ENCODE data around the gene ASPHD2. TPM values are rescaled to one million over a fixed set of nuclear protein-coding genes. Genes with fewer than 3 reads are reported as not detected.
A peak's percentile ranks its signal among the peaks of the same experiment; 100 is the strongest.

The ASPHD2 gene
- total and polyA plus RNA-seq, 2 of the 13 experiments (the other 11 are each of a cell fraction or from before 2014, with no cell fraction given) = 0.04 TPM

DNA sequence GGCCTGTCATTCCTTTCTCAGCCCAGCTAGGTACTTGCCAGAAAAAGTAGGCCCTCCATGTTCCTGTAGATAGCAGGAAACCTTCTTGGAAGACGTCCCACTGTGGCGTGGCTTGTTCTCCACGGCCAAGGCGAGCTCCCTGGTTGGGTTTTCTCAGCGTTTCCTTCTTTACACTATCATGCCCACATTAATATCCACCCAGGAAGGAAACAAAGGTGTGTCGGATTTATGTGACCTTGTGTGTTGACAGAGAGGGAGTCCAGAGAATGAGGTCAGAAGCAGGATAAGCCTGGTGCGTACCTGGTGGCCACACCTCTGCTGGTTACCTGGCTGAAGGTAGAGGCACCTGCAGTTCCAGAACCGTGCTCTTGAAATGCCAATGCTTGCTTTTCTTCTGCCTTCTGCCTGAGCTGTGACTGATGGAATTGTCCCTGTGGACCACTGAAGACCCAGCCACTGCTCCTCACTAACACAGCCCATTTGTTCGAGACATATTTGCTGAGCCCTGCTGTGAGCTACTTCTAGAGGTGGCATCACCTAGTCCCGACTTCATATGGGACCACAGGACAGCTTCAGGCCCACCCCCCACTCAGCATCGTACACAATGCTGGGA lies 7.9 kb downstream of the ASPHD2 start (continued):
- TF ChIP-seq, protein P1, sequence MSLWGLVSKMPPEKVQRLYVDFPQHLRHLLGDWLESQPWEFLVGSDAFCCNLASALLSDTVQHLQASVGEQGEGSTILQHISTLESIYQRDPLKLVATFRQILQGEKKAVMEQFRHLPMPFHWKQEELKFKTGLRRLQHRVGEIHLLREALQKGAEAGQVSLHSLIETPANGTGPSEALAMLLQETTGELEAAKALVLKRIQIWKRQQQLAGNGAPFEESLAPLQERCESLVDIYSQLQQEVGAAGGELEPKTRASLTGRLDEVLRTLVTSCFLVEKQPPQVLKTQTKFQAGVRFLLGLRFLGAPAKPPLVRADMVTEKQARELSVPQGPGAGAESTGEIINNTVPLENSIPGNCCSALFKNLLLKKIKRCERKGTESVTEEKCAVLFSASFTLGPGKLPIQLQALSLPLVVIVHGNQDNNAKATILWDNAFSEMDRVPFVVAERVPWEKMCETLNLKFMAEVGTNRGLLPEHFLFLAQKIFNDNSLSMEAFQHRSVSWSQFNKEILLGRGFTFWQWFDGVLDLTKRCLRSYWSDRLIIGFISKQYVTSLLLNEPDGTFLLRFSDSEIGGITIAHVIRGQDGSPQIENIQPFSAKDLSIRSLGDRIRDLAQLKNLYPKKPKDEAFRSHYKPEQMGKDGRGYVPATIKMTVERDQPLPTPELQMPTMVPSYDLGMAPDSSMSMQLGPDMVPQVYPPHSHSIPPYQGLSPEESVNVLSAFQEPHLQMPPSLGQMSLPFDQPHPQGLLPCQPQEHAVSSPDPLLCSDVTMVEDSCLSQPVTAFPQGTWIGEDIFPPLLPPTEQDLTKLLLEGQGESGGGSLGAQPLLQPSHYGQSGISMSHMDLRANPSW (CRISPR knock-in tag; IDR thresholded peaks at IDR 0.05; ENCODE audit: borderline replicate concordance) = no peak

DNA sequence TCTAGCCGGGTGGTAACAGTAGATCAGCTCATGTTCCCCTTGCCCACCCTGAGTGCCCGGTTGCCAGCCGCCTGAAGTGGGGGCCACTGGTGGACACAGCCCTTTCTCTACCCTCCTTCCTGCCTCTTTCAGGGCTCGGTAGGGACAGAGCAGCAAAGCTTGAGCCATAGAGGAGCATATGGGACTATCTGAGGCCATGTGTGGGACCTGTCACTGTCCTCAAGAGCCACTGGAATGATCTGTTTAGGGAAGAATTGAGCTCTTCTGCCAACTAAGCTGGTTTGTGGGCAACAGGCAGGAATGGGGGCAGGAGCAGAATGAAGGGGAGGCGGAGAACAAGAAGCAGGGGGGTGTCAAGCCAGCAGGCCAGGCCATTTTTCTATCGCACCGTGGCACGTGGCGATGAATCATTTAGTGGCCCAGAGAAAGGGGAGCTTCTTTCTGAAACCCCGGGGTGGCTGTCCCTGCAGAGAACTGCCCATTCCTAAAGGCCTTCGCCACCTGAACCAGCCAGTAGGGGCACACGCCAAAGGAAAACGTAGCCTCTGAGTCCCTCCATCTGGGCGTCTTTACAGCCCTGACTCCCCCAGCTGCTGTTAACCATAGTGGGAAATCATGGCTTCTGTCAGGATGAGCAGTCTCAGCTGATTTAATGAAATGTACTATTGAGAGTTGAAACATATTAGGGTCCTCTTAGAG lies 8.8 kb downstream of the ASPHD2 start:
- Histone ChIP-seq H3K27ac (ENCODE audit: extremely low read length, insufficient read depth, low read length) (no peak overlapping the region), H3K4me3 (replicated peaks in 1 of 3; ENCODE audit: insufficient read depth in 1 of 3, low read depth in 2 of 3, low read length in 3 of 3) (no peak overlapping the region), H2AFZ (ENCODE audit: low read length) (no peak overlapping the region), H3K9me3 (ENCODE audit: low read length) (no peaks in the 10 kb centered on the region), H3K79me2 (ENCODE audit: insufficient read depth, low read length) (no peaks in the 10 kb centered on the region), H3K9ac (ENCODE audit: insufficient read depth, low read depth, low read length) (no peak overlapping the region), H3K36me3 (replicated peaks in 1 of 2; ENCODE audit: control insufficient read depth in 1 of 2, insufficient read depth in 2 of 2, low read length in 2 of 2) (no peaks in the 10 kb centered on the region), H3K4me2 (ENCODE audit: low read depth, low read length) (no peak overlapping the region), H4K20me1 (ENCODE audit: insufficient read depth, low read length) (no peaks in the 10 kb centered on the region), H3K27me3 (ENCODE audit: control insufficient read depth in 1 of 2, insufficient read depth in 2 of 2, low read length in 2 of 2) (peaks cover 5 to 41% of the 10 kb centered on the region in 2 experiments; a peak in 4 of 5 replicates), H3K4me1 (ENCODE audit: insufficient read depth, low read length) (no peaks in the 10 kb centered on the region)
- DNase-seq (ENCODE audit: low spot score) = no peak
- peak; percentile 80 for ATAC-seq
- POLR2A ChIA-PET = no interaction called here
- in situ Hi-C loops (cut with HindIII; ENCODE audit: extremely low pct_ligation_motif_present, low pct_unique_long_range_greater_than_20kb) = no loop called here
- no peak for FAIRE-seq
- no TSS peak for BruUV-seq (replicated peaks)
- intact Hi-C loops (cut with micrococcal nuclease; ENCODE audit: unreplicated experiment) = no loop called here
- WGBS (ENCODE audit: low lambda C conversion rate) = 50% methylated on average over 11 of the region's 14 CpGs
- CTCF ChIA-PET (ENCODE audit: low intra/inter-chr PET ratio, low total read pairs) = no interaction called here
- no peak for TF ChIP-seq HMGA1 (CRISPR knock-in tag; conservative IDR thresholded peaks at IDR 0.05)
- TF ChIP-seq, protein P2, sequence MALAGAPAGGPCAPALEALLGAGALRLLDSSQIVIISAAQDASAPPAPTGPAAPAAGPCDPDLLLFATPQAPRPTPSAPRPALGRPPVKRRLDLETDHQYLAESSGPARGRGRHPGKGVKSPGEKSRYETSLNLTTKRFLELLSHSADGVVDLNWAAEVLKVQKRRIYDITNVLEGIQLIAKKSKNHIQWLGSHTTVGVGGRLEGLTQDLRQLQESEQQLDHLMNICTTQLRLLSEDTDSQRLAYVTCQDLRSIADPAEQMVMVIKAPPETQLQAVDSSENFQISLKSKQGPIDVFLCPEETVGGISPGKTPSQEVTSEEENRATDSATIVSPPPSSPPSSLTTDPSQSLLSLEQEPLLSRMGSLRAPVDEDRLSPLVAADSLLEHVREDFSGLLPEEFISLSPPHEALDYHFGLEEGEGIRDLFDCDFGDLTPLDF (CRISPR knock-in tag; IDR thresholded peaks at IDR 0.05) = no peak
- no peak for TF ChIP-seq ZNF572 (CRISPR knock-in tag; IDR thresholded peaks at IDR 0.05)
- no peak for TF ChIP-seq CBFB (CRISPR knock-in tag; IDR thresholded peaks at IDR 0.05)
- TF ChIP-seq ZNF883 (CRISPR knock-in tag; IDR thresholded peaks at IDR 0.05; ENCODE audit: not compliant biosample characterization) = no peak
- TF ChIP-seq AGO1 (IDR thresholded peaks at IDR 0.05; ENCODE audit: low read depth, low read length, poor library complexity, severe bottlenecking) = no peak
- TF ChIP-seq HOXA7 (CRISPR knock-in tag; IDR thresholded peaks at IDR 0.05) = no peak
- no peak for TF ChIP-seq ZNF564 (CRISPR knock-in tag; IDR thresholded peaks at IDR 0.05)
- no peak for TF ChIP-seq CENPT (CRISPR knock-in tag; IDR thresholded peaks at IDR 0.05; ENCODE audit: low read depth)
- TF ChIP-seq ZNF563 (CRISPR knock-in tag; IDR thresholded peaks at IDR 0.05) = no peak
- TF ChIP-seq ZNF292 (CRISPR knock-in tag; IDR thresholded peaks at IDR 0.05; ENCODE audit: borderline replicate concordance, low read depth) = no peak
- TF ChIP-seq, protein P3, sequence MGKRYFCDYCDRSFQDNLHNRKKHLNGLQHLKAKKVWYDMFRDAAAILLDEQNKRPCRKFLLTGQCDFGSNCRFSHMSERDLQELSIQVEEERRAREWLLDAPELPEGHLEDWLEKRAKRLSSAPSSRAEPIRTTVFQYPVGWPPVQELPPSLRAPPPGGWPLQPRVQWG (CRISPR knock-in tag; IDR thresholded peaks at IDR 0.05; ENCODE audit: borderline replicate concordance, low read depth) = no peak
- no peak for TF ChIP-seq FIP1L1 (IDR thresholded peaks at IDR 0.05; ENCODE audit: borderline replicate concordance, insufficient read depth, low read depth, low read length)
- TF ChIP-seq, protein P1 (CRISPR knock-in tag; IDR thresholded peaks at IDR 0.05; ENCODE audit: borderline replicate concordance) = no peak

Measured in HepG2 (cell line).